Measurements from ENCODE around the gene ZNF557. TPM values are rescaled to one million over a fixed set of nuclear protein-coding genes. Genes with fewer than 3 reads are reported as not detected.
A peak's percentile ranks its signal among the peaks of the same experiment; 100 is the strongest.

ZNF557 gene
- total RNA-seq, 1 experiment from 2014 or later, result 7.8 TPM

GRCh38 chr19:7098096-7098495, 28.6 kb downstream of the ZNF557 start:
- Histone ChIP-seq H3K27ac (ENCODE audit: low read depth, low read length) (no peak overlapping the region), H3K36me3 (ENCODE audit: control insufficient read depth in 1 of 2, insufficient read depth in 2 of 2, low read length in 2 of 2) (no peaks in the 10 kb centered on the region), H3K4me2 (ENCODE audit: low read length) (peak overlapping the region; percentile 76), H3K9ac (ENCODE audit: low read length) (peak overlapping the region; percentile 67; the same call in 1 of the 2 replicates), H3K9me2 (ENCODE audit: insufficient read depth) (no peaks in the 10 kb centered on the region), H3K4me1 (ENCODE audit: control insufficient read depth in 1 of 2, insufficient read depth in 2 of 2, low read length in 2 of 2) (peaks cover 4 to 18% of the 10 kb centered on the region in 2 experiments; a peak in 3 of 4 replicates), H4K20me1 (ENCODE audit: insufficient read depth) (no peaks in the 10 kb centered on the region), H2AFZ (ENCODE audit: low read depth, low read length, poor library complexity, severe bottlenecking) (no peak overlapping the region), H3K9me3 (ENCODE audit: control insufficient read depth in 1 of 2, insufficient read depth in 1 of 2, low read depth in 1 of 2, low read length in 2 of 2) (peaks cover 0 to 6% of the 10 kb centered on the region in 2 experiments; a peak in 1 of 4 replicates), H3K27me3 (ENCODE audit: insufficient read depth, low read length) (no peaks in the 10 kb centered on the region), H3K4me3 (replicated peaks in 1 of 2; ENCODE audit: low read depth in 1 of 2, low read length in 2 of 2) (peak overlapping the region; percentile 63 to 76), H3K79me2 (ENCODE audit: insufficient read depth, low read length) (no peaks in the 10 kb centered on the region)
- CTCF ChIA-PET, result no interaction called here
- TSS peak; percentile 71 for BruUV-seq (replicated peaks)
- peak; percentile 75 for TF ChIP-seq YY1 (IDR thresholded peaks at IDR 0.05; ENCODE audit: extremely low read depth, insufficient replicate concordance, low read depth, low read length)
- TF ChIP-seq ELF1 (IDR thresholded peaks at IDR 0.05; ENCODE audit: borderline replicate concordance, low read depth), result no peak
- no peak for TF ChIP-seq JUND (IDR thresholded peaks at IDR 0.05)
- TF ChIP-seq ZBTB33 (IDR thresholded peaks at IDR 0.05; ENCODE audit: extremely low read depth, insufficient replicate concordance, low read length), result no peak
- intact Hi-C loops (cut with micrococcal nuclease), result loop anchor here (1.0 kb wide), 1 partner anchor 29 kb away; the partner anchor contains the start of gene ZNF557
- ATAC-seq, result no peak
- POLR2A ChIA-PET, result interaction anchor here (0.8 kb wide), 1 partner anchor 29 kb away, joined by 4 read pairs; the partner anchor contains the start of gene ZNF557
- DNase-seq (ENCODE audit: low read depth, low spot score), result no peak
- RAD21 ChIA-PET (ENCODE audit: low non-redundant PET in 1 of 2, low total read pairs in 2 of 2, uncharacterized antibody in 2 of 2, unreplicated experiment in 2 of 2), result no interaction called here
